ENCODE results near the gene ADAM15. TPM values are rescaled to one million over a fixed set of nuclear protein-coding genes. Genes with fewer than 3 reads are reported as not detected.

Gene ADAM15
- total RNA-seq, 2 experiments from 2014 or later: 29.7 to 29.8 TPM

DNA sequence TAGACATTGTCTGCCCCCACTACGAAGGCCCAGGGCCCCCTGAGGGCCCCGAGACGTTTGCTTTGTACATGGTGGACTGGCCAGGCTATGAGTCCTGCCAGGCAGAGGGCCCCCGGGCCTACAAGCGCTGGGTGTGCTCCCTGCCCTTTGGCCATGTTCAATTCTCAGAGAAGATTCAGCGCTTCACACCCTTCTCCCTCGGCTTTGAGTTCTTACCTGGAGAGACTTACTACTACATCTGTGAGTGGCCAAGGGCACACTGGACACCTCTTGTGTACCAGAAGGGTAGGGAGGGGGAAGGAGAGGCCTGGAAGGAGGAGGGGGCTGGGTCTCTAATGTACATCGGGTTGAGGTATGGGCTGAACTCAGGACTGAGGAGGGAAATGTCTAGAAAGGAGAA lies 15.7 kb downstream of the ADAM15 start:
- ATAC-seq (no peak), DNase-seq (no peak)
- H3K36me3 Mint-ChIP-seq (ENCODE audit: low read depth): peaks cover 13% of the 10 kb centered on the region
- POLR2A ChIA-PET: interaction anchor here (0.6 kb wide), 1 partner anchor 48 kb away, joined by 3 read pairs; no protein-coding TSS in a partner anchor
- peaks cover 47% of the 10 kb centered on the region for H3K4me1 Mint-ChIP-seq (ENCODE audit: low read depth)
- H3K4me3 Mint-ChIP-seq: no peak overlapping the region
- CTCF ChIA-PET: interaction anchor here (0.9 to 10.4 kb wide), 5 partner anchors 10 to 106 kb away, joined by 3 to 201 read pairs (median 8); partner anchors contain the start of gene KRTCAP2
- H3K27me3 Mint-ChIP-seq (ENCODE audit: low read depth): peaks cover 2% of the 10 kb centered on the region
- H3K27ac Mint-ChIP-seq: no peak overlapping the region
- no peaks in the 10 kb centered on the region for H3K9me3 Mint-ChIP-seq (ENCODE audit: insufficient read depth)

DNA sequence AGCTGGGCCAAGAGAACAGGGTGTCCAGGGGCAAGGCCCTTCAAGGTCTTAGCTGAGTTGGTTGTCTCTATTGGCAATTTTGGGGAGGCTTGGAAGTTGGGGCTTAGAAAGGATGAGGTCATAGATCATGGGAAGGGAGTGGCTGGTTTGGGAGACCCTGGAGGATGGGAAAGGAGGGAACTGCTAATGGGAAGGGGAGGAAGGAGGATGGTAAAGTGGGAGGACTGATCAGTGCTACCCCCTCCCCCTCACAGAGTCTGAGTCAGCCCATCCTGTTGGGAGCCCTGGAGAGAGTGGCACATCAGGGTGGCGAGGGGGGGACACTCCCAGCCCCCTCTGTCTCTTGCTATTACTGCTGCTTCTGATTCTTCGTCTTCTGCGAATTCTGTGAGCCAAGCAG lies 17.5 kb downstream of the ADAM15 start:
- CTCF ChIA-PET: interaction anchor here (0.8 to 10.4 kb wide), 4 partner anchors 16 to 104 kb away, joined by 3 to 112 read pairs (median 8); partner anchors contain the start of gene KRTCAP2
- POLR2A ChIA-PET: interaction anchor here (0.6 kb wide), 1 partner anchor 95 kb away, joined by 3 read pairs; no protein-coding TSS in a partner anchor
- Mint-ChIP-seq H3K27ac (no peak overlapping the region), H3K4me1 (ENCODE audit: low read depth) (peaks cover 51% of the 10 kb centered on the region), H3K4me3 (no peak overlapping the region), H3K27me3 (ENCODE audit: low read depth) (peaks cover 7% of the 10 kb centered on the region), H3K9me3 (ENCODE audit: insufficient read depth) (no peaks in the 10 kb centered on the region), H3K36me3 (ENCODE audit: low read depth) (peaks cover 13% of the 10 kb centered on the region)
- ATAC-seq: no peak
- DNase-seq: no peak

DNA sequence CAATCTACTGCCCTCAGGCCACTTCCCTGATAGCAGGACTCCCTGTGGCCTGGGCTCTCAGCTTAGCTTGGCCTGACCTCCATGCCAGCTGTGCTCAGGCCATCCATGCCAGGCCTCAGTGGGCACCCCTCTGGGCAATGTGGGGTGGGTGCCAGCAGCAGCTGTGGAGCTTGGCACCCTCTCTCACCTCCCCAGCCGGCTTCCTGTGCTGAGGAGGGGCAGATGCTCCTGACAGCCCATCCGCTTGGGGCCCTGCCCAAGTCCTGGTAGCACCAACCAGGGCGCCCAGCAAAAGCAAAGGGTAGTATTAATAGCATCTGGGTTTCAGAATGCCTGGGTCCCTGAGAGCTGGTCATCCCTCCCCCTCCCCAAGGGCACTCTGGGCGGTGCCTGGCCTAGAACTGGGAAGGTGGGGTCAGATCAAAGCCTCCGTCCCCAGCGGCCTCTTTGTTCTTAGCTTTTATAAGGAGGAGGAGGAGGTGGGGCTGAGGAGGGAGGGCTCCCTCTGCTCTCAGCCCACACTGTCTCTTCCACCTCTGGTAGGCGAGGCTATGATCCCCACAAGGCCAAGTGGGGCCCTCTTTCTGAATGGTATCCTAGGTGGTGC lies 18.5 kb downstream of the ADAM15 start:
- no peaks in the 10 kb centered on the region for H3K9me3 Mint-ChIP-seq (ENCODE audit: insufficient read depth)
- H3K36me3 Mint-ChIP-seq (ENCODE audit: low read depth): peaks cover 13% of the 10 kb centered on the region
- no peak for ATAC-seq
- H3K4me1 Mint-ChIP-seq (ENCODE audit: low read depth): peaks cover 54% of the 10 kb centered on the region
- no peak overlapping the region for H3K27ac Mint-ChIP-seq
- ChIA-PET CTCF (interaction anchor here (1.1 to 10.4 kb wide), 5 partner anchors 8 to 103 kb away, joined by 4 to 112 read pairs (median 7); partner anchors contain the start of gene KRTCAP2), POLR2A (no interaction called here)
- DNase-seq: no peak
- peaks cover 7% of the 10 kb centered on the region for H3K27me3 Mint-ChIP-seq (ENCODE audit: low read depth)
- no peak overlapping the region for H3K4me3 Mint-ChIP-seq

DNA sequence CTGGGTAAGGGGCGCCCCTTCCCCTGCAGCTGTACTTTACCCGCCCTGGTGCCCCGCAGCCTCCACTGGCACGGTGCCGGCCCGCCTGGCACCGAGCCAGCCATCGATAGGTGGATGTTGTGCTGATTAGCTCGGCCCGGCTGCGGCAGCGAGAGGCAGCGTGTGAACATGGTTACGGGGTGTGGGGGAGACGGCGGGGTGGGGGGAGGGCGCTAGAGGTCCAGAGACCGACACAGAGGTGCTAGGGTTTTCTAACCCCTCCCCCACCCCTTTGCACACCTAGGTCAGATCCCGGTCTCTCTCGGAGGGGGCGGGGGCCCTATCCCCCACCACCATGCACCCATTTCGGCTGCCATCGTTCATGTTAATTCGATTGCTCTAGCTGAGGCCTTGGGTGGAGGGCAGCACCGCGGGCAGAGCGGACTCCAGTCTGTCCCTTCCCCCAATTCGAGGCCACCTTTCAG lies 19.1 kb downstream of the ADAM15 start:
- CTCF ChIA-PET: interaction anchor here (0.6 to 10.4 kb wide), 8 partner anchors 9 to 103 kb away, joined by 3 to 112 read pairs (median 4); partner anchors contain the start of genes ADAM15 and KRTCAP2
- DNase-seq (no peak), ATAC-seq (no peak)
- Mint-ChIP-seq H3K27me3 (ENCODE audit: low read depth) (peaks cover 7% of the 10 kb centered on the region), H3K27ac (no peak overlapping the region), H3K9me3 (ENCODE audit: insufficient read depth) (no peaks in the 10 kb centered on the region), H3K4me1 (ENCODE audit: low read depth) (peaks cover 54% of the 10 kb centered on the region), H3K4me3 (peak overlapping the region; percentile 15), H3K36me3 (ENCODE audit: low read depth) (peaks cover 13% of the 10 kb centered on the region)
- POLR2A ChIA-PET: interaction anchor here (0.5 kb wide), 1 partner anchor 11 kb away, joined by 3 read pairs; no protein-coding TSS in a partner anchor

DNA sequence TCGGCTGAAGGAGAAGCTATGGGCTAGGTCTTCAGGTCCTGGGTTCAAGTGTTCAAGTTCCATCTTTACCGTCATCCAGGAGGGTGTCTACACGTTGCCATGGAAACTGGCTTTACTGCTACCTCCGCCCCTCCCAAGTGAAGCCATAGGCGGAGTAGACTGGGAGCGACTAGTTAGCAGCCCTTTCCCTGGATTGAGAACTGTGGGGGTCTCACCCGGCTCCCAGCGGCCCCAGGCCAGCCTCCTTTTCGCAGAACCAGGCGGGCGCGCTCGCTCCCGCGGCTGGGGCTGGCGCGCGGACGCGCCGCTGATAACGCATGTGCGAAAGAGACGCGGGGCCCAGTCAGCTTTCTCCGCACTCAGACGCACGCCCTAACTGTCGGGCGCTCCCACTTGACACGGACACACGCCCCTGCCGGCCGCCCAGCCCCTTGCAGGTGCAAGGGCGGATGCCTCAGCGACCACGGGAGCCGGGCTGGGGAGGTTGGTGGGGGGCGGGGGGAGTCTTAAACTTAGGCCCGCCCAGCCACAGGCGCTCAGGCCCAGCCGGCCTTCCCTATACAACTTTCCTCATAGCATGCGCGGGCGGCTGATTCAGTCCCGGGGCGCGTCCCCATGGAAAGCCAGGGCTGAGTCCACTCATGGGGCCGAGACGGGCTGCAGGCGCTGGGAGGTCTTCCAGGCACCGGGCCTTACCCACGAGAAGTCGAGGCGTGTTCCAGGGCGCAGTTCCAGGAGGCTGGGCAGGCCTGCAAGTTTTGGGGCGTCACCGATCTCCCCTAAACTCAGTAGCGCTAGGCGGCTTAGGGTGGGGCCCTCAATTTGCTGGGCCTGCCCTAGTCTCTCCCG lies 19.8 kb downstream of the ADAM15 start:
- ChIA-PET CTCF (interaction anchor here (0.6 to 10.4 kb wide), 8 partner anchors 9 to 102 kb away, joined by 3 to 112 read pairs (median 4); partner anchors contain the start of genes ADAM15 and KRTCAP2), POLR2A (interaction anchor here (0.5 kb wide), 1 partner anchor 10 kb away, joined by 3 read pairs; no protein-coding TSS in a partner anchor)
- peaks cover 13% of the 10 kb centered on the region for H3K36me3 Mint-ChIP-seq (ENCODE audit: low read depth)
- H3K27ac Mint-ChIP-seq: no peak overlapping the region
- no peaks in the 10 kb centered on the region for H3K9me3 Mint-ChIP-seq (ENCODE audit: insufficient read depth)
- peaks cover 7% of the 10 kb centered on the region for H3K27me3 Mint-ChIP-seq (ENCODE audit: low read depth)
- ATAC-seq (peak; percentile 90), DNase-seq (peak; percentile 85)
- H3K4me1 Mint-ChIP-seq (ENCODE audit: low read depth): peaks cover 58% of the 10 kb centered on the region
- H3K4me3 Mint-ChIP-seq: peak overlapping the region; percentile 15

DNA sequence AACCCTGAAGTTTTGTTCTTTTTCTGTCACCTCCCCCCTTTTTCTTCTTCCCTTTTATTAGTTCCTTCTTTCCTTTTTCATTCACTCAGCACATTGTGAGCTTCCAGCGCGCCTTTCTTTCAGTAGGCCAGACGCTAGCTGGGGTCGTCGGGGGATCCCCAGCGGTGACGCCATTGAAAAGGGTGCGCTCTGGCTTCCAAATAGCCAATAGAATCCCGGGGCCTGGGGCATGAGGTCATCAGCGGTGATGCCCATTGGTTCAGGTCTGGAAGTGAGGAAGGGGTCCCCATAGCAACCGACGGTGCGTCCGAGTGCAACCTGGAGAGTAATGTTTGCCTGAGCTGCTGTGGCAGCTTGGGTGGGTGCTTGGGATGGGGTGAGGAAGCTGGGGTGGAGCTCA lies 20.6 kb downstream of the ADAM15 start:
- peaks cover 9% of the 10 kb centered on the region for H3K36me3 Mint-ChIP-seq (ENCODE audit: low read depth)
- ChIA-PET POLR2A (interaction anchor here (0.8 to 1.5 kb wide), 2 partner anchors 13 to 102 kb away, joined by 4 read pairs; partner anchors contain the start of gene KRTCAP2), CTCF (interaction anchor here (0.7 to 10.4 kb wide), 4 partner anchors 10 to 21 kb away, joined by 4 to 112 read pairs (median 12); partner anchors contain the start of gene ADAM15)
- DNase-seq (no peak), ATAC-seq (no peak)
- no peak overlapping the region for H3K27ac Mint-ChIP-seq
- H3K4me3 Mint-ChIP-seq: no peak overlapping the region
- H3K4me1 Mint-ChIP-seq (ENCODE audit: low read depth): peaks cover 56% of the 10 kb centered on the region
- H3K27me3 Mint-ChIP-seq (ENCODE audit: low read depth): peaks cover 7% of the 10 kb centered on the region
- no peaks in the 10 kb centered on the region for H3K9me3 Mint-ChIP-seq (ENCODE audit: insufficient read depth)

DNA sequence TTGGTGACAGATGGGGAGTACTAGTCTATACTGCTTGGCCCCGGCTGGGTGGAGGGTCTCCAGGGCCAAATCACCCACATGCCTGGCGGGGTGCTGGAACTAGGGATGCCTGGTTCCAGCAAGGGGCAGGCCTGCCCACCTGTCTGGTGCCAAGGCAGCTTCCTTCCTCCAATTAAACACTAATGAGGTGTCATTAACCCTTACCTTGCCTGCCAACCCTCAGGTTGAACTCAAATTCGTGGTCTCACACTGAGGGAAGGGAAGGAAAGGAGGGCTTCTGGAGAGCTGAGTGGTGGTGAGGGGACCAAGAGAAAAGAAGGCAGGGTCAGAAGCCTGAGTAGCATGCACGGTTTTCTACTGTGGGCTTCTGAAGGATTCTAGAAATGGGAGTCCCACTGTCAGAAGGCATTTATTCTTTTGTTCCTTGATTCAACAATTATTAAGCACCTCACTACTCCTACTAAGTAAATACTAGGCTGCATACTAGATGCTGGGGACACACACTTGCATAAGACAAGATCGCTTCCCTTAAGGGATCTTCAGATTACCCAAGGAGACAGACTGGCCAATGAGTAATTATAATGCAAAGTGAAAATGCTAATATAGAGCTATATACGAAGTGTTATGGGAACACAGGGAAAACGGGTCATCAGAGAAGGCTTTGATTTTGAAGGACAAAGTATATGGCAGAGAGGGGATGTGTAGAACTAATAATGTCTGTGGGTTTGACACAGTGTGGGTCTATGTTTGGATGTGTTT lies 21.6 kb downstream of the ADAM15 start:
- POLR2A ChIA-PET: interaction anchor here (0.8 to 1.5 kb wide), 2 partner anchors 12 to 101 kb away, joined by 4 read pairs; partner anchors contain the start of gene KRTCAP2
- Mint-ChIP-seq H3K36me3 (ENCODE audit: low read depth) (peaks cover 4% of the 10 kb centered on the region), H3K4me1 (ENCODE audit: low read depth) (peaks cover 63% of the 10 kb centered on the region), H3K27me3 (ENCODE audit: low read depth) (peaks cover 9% of the 10 kb centered on the region), H3K4me3 (no peak overlapping the region), H3K9me3 (ENCODE audit: insufficient read depth) (no peaks in the 10 kb centered on the region), H3K27ac (peak overlapping the region; percentile 76)
- ATAC-seq: no peak
- no peak for DNase-seq
- CTCF ChIA-PET: interaction anchor here (1.1 to 10.4 kb wide), 6 partner anchors 11 to 100 kb away, joined by 3 to 112 read pairs (median 6); partner anchors contain the start of genes ADAM15 and KRTCAP2

DNA sequence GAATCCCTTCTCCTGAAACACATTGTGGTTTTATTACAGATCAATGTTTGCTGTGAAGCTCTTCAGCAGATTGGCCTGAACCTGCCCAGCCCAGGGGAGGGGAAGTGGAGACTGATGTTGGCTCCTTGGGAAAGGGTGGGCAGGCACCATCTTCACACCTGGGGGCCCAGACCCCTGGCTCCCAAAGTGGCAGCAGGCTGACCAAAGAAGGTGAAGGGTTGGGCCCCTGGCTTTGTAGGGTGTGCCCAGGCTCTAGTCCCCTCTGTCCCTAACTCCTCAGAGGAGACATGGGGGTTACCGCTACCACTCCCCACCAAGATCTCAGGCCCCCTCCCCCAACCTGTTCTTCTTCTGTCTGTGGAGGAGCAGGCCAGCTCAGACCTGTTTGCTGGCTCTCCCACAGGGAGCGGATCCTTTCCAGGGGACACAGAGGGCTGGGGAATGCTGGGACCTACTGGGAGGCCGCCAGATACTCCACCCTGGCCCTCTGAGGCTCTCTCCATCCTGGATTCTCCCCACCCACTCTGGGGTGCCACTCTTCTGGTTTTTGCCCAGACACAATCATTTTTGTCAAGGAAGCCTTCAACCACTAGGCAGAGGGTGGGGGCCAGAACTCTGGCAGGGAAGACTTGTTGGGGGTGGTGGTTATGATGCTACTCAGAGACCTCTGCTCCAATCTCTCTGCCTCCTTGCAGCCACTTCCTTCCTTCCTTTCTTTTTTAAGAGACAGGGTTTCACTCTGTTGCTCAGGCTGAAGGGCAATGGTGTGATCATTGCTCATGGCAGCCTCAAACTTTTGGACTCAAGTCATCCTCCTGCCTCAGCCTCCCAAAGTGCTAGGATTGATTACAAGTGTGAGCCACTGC lies 22.5 kb downstream of the ADAM15 start:
- ChIA-PET CTCF (interaction anchor here (0.8 to 10.4 kb wide), 8 partner anchors 9 to 99 kb away, joined by 3 to 112 read pairs (median 11); partner anchors contain the start of genes EFNA4 and KRTCAP2), POLR2A (no interaction called here)
- H3K36me3 Mint-ChIP-seq (ENCODE audit: low read depth): peaks cover 2% of the 10 kb centered on the region
- peak; percentile 64 for DNase-seq
- H3K9me3 Mint-ChIP-seq (ENCODE audit: insufficient read depth): no peaks in the 10 kb centered on the region
- peaks cover 13% of the 10 kb centered on the region for H3K27me3 Mint-ChIP-seq (ENCODE audit: low read depth)
- peak; percentile 32 for ATAC-seq
- peak overlapping the region; percentile 76 for H3K27ac Mint-ChIP-seq
- H3K4me1 Mint-ChIP-seq (ENCODE audit: low read depth): peaks cover 72% of the 10 kb centered on the region
- H3K4me3 Mint-ChIP-seq: peak overlapping the region; percentile 17

DNA sequence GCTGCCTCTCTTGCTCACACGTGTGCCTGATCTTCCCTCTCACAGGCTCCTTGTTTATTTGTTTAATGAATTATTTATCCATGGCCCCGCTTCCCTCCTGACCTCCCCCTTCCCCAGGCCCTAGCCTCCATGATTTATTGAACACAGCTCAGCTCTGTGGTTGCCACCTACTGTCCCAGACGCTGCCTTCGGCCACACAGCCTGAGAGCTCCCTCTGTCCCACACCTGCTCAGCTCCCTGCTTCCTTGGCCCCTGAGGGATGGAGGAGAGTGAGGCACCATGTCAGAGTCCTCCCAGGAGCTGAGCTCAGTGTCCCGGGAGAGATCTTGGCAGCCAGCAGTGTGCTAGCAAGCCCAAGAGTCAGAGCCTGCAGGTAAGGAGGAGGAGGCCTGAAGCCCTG lies 24.4 kb downstream of the ADAM15 start:
- no peak overlapping the region for H3K4me3 Mint-ChIP-seq
- CTCF ChIA-PET: interaction anchor here (1.8 to 10.4 kb wide), 7 partner anchors 9 to 97 kb away, joined by 8 to 112 read pairs (median 16); partner anchors contain the start of genes ADAM15, EFNA4 and KRTCAP2
- H3K27ac Mint-ChIP-seq: no peak overlapping the region
- POLR2A ChIA-PET: interaction anchor here (1.4 kb wide), 1 partner anchor 97 kb away, joined by 3 read pairs; no protein-coding TSS in a partner anchor
- peaks cover 23% of the 10 kb centered on the region for H3K27me3 Mint-ChIP-seq (ENCODE audit: low read depth)
- H3K9me3 Mint-ChIP-seq (ENCODE audit: insufficient read depth): no peaks in the 10 kb centered on the region
- peaks cover 79% of the 10 kb centered on the region for H3K4me1 Mint-ChIP-seq (ENCODE audit: low read depth)
- peaks cover 3% of the 10 kb centered on the region for H3K36me3 Mint-ChIP-seq (ENCODE audit: low read depth)
- DNase-seq: no peak
- no peak for ATAC-seq

DNA sequence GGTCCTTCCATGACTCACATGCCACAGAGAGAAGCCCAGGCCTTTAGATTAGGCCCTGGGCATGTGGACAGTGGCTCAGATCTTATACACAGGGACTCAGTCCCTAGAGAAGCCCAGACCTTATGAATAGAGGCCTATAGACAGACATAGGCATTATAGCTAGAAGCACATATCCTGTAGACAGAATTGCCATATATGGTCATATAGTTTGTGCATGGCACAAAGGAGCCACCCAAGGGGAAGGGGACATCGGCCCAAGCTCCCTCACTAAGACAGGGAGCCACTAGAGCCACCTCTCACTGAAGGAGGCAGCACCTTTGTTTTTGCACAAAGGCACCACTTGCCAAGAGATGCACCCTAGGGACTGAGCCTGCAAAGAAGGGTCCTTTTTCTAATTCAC lies 25.3 kb downstream of the ADAM15 start:
- H3K9me3 Mint-ChIP-seq (ENCODE audit: insufficient read depth): no peaks in the 10 kb centered on the region
- no peak overlapping the region for H3K27ac Mint-ChIP-seq
- H3K27me3 Mint-ChIP-seq (ENCODE audit: low read depth): peaks cover 28% of the 10 kb centered on the region
- ATAC-seq (no peak), DNase-seq (no peak)
- CTCF ChIA-PET: interaction anchor here (1.2 to 10.4 kb wide), 7 partner anchors 8 to 97 kb away, joined by 3 to 112 read pairs (median 16); partner anchors contain the start of genes EFNA4 and KRTCAP2
- peaks cover 3% of the 10 kb centered on the region for H3K36me3 Mint-ChIP-seq (ENCODE audit: low read depth)
- POLR2A ChIA-PET: no interaction called here
- H3K4me3 Mint-ChIP-seq: no peak overlapping the region
- H3K4me1 Mint-ChIP-seq (ENCODE audit: low read depth): peaks cover 78% of the 10 kb centered on the region

Data from activated CD8-positive, alpha-beta T cell treated with anti-CD3 and anti-CD28 coated beads, Interleukin-2, amount 10 ng/mL, durations not matched to agents 7 days and 5 days (primary cell).